GM21515 (cell line): ENCODE measurements around the gene KCTD5.
"Not testable (repeated sequence)": the region's sequence is repeated elsewhere in the genome, so short reads cannot be mapped to it uniquely, and the experiment has no call there.

Source experiments
- ATAC-seq: cut with Tn5 transposase; IDR thresholded peaks from one replicate; pipeline ENCODE4 v1.9.1; 2021; ENCODE audit not compliant: unreplicated experiment

KCTD5 gene

DNA sequence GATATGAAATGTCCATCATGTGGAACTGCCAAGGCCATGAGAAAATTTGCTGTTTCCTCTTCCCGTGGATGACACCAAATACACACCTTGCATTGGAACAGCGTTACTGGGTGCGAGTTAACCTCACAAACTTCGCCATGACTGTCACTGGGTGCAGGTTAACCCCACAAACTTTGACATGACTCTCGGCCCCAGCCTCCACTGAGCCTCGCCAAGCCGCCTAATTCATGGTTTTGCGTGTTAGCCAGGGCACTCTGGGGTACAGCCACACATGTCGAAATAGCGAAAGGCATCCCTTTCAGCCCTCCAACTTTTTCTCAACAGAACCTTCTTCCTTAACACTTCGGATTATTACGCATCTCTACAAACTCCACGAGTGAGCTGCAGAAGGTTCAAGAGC is 10.6 kb upstream of the KCTD5 start:
- ATAC-seq = no peak

DNA sequence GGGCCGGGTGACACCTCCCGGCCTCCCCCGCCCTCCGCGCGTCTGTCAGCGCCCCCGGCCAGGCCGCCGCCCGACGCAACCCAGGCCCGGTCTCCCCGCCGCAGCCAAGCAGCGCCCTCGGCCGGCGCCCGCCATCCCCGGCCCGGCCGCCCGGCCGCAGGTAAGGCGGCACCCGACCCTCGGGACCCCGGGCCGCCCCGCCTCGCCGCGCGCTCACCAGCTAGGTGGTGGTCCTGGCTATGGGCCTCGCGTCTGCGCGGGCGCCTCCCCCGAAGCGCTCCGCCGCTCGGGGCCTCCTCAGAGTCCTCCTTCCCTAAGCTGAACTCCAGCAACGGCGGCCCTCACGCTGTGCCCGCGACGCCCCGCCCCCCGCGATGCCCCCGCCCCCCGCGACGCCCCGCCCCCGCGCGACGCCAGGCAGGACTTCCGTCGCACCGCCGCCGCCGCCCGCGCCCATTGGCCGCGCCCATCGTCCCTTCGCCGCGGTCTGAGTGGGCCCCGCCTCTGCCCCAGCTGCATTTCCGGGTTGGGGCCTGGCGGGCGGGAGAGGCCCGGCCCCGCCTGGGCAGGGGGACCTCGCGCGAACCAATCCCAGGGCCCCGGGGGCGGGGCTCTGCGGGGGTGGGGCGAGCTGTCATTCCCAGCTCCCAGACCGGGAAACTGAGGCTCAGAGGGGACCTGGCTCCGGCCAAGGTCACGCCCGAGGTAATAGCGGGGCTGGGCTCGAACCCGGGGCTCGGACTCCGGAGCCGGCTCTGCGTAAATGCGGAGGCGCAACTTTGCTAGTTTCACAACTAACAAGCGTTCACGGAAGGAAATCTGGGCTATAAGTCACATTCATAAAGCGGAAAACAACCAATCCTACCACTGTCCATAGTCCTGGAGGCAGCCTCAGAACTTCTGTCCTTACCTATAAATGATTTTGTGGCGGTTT is 9.0 kb upstream of the KCTD5 start:
- ATAC-seq = peak; percentile 90

DNA sequence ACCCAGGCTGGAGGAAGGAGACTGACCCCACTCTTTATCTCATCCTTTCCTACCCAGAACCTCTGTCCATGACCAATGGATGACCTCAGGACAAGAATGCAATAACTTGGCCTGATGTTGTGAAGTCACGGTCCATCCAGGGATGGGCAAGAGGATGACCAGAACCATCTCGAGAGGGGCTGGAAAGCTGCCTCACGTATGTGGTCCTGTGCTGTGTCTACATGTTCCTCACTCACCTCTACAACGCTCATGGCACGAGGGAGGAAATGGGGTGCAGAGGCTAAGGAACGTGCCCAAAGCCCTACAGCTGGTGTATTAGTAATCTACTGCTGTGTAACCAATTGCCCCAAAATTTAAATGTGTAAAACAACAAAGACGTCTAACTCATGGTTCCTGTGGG is 7.3 kb upstream of the KCTD5 start:
- ATAC-seq = no peak

DNA sequence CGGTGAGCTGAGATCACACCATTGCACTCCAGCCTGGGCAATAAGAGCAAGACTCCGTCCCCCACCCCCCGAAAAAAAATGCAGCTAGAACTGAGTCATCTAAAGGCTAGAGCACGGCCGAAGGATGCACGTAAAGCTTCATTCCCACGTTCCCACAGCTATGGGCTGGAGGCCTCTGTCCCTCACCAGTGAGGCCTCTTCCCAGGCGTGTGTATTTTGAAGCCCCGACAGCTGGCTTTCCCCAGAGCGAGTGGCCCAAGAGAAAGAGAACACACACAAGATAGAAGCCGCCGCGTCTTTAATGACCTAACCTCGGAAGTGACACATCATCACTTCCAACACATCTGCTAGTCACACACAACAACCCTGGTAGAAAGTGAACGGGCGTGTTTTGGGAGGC is 6.6 kb upstream of the KCTD5 start:
- ATAC-seq = no peak

DNA sequence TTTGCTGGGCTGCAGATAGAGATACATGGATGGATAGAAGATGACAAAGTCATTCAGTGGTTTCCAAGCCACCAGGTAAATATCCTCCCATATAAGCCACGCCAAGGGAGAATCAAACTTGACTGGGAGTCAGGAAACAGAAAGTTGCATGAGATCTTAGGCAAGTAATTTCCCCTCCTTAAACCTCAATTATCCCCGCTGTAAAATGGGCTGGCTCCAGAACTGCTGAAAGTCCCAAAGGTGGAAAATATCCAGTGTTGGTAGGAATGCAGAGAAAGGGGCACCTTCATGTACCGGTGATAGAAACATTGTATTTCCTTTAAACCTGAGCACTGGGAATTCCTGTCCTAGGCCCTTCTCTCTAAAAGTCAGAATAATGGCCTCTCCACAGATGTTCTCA is 5.4 kb upstream of the KCTD5 start:
- ATAC-seq = not testable (repeated sequence)

DNA sequence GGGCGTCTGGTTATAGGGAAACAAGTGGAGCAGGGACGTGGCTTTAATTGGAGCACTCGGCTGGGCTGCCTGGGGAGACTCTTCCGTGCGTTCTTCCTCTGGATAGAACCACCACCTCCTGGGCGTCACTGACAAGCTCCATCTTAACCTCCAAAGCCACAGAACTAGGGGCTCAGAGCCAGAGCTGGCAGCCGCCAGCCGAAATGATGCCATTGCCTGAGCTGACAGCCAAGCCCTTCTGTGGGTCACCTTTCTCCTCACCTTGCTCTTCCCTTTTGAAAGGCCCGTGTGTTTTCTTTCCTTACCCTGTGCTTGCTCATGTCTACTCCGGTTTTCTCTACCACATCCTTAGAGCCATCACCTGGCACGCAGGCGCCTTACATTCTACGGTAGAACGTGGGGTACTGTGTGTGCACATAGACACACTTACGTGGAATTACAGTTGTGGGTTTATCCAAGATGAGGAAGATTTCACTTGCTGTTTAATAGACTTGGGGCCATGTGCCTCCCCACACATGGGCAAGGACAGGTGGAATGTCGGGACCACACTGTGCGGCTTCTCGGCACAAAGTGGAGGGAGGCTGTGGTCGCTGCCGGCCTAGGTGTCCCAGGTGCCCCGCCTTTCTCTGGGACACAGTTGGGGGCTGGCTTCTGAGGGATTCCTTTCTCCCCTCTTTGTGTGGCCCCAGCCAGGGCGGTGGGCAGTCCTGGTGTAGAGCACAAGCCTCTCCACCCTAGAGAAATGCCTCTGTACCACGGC is 3.9 kb upstream of the KCTD5 start:
- not testable (repeated sequence) for ATAC-seq

DNA sequence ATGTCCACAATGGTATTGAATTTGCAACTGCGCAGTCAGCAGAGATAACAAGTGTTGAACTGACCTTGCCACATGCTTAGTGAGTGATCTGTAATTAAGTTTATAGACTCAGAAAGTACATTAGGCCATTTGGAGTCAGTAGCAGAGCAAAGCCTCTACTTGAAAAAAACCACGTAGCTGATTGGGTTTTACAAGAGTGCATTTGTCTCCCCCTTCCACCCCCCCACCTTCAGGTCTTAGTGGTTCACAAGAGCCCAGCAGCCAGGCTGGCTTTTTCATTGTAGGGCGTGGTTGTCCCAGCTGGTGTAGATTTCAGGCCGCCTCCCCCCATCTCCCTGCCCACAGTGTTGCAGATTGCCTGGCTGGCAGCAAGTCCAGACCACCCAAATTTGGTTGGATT is 2.4 kb upstream of the KCTD5 start:
- ATAC-seq = not testable (repeated sequence)

DNA sequence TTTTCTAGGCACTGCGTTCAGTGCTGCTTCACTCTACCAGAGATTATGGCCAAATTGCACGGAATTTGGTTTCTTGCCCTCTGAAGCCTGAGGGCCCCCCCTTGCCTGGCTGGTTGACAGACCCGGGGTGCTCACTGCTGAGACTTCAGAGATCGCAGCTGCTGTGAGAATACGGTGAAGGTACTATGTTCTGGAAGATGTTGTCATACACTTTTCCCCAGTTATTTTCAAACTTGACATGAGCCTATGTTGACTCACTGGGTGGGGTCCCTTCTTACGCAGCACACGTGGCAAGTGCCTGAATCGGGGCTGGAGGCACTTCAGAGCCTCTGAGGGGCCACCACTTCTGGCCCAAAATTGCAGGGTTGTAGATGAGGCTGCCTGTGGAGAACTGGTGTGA is 2.0 kb upstream of the KCTD5 start:
- ATAC-seq = not testable (repeated sequence)

DNA sequence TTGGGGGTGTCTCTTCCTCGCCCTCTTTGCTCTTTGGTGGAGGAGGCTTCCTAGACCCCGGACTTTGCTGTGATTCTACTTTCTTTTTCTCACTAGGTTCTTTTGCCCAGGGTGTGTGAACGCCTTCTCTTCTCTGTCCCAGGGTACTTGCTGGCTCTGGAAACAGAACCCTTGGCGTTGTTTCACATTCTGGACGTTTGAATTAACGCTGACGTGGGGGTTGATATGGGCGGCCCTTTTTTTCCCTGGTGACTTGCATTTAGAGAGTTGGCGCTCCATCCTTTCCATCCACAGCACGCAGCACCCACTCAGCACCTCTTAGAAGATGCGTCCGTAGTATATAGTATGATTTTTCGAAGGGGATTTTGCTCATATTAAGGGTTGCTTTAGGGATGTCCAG is 718 bp downstream of the KCTD5 start:
- ATAC-seq = not testable (repeated sequence)

DNA sequence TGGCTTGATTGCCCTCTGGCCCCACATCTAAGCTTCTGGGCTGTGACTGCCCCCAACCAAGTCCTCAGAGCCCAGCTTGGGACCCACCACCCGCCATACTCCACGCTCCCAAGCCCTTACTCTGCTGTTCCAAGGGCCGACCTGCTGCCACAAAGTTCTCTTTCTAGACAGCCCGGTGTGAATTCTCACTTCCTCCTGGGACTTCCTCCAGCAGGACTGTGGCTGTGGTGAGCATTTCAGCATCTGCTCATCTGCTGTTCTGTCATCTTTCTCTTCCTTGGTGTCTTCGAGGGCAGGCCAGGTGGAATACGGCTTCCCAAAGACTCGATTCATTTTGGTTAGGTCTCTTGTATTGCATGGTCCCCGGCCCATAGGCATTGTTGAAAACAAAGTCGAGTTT is 3.8 kb downstream of the KCTD5 start:
- peak; percentile 35 for ATAC-seq

DNA sequence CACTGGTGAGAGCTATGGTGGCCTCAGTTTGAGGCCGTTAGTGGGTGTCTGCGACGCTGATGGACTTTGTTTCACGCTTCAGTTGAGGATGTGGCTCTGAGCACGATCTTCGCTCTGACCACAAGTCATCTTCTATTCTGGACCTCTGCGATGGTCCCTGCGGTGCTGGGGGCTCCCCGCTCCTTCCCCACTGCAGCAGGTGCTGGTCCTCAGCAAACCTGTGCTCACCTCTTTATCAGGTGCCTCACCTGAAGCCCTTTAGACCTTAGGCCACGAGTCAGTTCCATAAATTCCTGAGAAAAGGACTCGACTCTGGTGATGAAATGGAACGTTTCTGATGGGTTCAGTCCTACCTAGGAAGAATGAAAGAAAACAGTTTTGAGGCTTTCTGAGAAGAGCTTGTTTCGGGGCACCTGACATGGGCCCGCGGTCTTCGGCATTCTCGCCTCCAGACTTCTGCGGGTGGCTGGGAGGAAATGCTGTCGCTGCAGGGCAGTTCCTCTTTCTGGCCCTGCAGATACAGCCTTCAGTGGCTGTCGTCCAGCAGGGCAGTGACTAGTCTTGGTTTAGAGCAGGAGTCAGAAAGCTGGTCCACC is 4.7 kb downstream of the KCTD5 start:
- ATAC-seq = no peak

DNA sequence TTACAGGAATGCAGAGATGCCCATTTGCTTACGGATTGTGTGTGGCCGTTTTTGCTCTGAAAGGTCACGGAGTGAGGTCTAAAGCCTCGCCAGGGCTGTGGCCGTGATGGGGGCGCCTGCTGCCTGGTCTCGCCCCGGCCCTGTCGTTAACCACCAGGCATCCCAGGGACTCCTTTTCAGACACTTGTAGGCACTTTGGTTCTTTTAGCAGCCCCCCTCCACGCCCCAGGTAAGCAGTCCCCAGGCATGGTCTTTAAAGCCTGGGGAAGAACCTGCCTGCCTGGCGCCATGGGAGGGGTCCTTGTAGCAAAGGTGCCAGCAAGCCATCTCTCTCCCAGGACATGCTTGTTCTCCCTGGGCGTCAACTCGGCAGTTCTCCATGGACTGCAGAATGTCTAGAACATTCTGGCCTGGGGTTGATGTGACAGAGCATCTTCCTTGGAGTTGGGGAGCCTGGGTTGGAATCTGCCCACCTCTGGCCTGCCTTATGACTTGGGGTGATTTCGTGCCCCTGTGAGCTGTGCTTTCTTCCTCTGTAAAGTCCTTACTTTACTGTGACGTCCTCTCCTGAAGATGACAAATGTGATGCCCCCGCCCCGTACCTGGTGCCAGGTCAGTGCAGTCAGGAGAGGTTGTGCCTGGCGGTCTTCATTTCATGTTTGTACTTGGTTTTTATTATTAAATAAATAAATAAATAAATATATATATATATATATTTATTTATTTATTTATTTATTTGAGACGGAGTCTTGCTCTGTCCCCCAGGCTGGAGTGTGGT is 5.4 kb downstream of the KCTD5 start:
- ATAC-seq = no peak

DNA sequence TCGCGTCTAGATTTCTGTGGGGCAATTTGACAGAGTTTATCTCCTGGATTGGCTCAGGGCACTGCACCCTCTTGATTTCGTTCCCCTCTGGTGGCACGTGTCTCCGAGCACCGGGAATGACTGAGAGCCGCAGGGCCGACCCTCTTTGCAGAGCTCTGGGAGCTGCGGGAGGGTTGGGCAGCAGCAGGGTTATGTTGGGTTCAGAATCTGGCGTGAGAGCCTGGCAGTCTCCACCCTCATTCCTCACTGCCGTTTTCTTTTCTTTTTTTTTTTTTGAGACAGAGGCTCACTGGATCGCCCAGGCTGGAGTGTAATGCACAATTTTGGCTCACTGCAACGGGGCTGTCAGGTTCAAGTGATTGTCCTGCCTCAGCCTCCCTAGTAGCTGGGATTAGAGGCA is 7.1 kb downstream of the KCTD5 start:
- ATAC-seq = not testable (repeated sequence)

DNA sequence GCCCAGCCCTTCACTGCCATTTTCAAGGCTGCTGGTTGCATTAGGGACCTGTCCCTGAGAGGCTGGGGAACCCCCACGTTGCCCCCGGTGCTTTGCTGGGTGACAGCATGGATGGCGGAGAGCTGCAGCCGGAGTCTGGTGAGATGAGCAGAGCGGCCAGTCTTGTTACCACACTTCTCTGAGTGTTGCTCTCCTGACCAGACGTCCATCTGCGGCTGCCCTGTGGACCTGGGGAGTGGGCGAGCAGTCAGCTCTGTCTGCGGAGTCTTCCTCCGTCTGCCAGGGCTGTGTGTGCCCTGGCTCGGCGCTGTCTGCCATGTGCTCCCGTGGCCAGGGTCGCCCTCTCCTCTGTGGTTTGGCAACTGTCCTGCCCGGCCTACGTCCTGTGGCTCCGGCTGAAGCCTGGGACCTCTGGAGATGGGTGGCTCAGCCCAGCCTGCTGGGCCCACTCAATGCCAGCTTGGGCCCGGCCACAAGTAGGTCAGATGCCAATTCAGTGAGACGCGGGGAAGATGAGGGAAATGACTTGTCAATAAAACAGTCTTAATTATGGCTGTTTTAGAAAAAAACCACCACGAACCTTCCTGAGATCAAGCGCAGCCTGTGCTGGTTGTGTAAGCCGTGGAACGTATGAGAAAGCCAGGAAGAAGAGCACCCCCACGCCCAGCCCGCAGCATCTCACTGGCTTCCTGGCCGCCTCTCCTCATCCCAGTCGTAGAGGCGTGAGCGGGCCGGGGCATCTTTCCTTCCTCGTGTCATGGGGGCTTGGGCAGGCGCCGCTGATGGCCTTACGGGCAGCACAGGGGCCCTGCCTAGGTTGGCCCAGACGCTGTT is 7.9 kb downstream of the KCTD5 start:
- no peak for ATAC-seq

DNA sequence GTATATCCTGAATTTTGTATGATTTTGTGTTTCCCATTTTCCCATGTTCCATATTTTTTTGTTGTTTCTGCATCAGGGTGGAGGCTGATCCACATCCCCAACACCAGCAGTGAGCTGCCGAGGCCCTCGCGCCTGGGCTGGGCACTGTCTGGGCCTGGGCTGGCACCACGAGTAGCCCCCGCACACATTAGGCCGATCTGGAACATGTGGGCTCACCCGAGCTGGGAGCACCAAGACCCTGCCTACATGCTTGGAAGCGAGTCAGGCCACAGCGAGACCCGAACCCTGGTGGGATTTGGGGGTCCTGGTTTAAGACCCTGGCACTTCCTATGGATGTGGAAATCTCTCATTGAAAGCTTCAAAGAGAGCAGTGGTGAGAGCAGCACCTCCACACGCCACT is 8.5 kb downstream of the KCTD5 start:
- no peak for ATAC-seq

DNA sequence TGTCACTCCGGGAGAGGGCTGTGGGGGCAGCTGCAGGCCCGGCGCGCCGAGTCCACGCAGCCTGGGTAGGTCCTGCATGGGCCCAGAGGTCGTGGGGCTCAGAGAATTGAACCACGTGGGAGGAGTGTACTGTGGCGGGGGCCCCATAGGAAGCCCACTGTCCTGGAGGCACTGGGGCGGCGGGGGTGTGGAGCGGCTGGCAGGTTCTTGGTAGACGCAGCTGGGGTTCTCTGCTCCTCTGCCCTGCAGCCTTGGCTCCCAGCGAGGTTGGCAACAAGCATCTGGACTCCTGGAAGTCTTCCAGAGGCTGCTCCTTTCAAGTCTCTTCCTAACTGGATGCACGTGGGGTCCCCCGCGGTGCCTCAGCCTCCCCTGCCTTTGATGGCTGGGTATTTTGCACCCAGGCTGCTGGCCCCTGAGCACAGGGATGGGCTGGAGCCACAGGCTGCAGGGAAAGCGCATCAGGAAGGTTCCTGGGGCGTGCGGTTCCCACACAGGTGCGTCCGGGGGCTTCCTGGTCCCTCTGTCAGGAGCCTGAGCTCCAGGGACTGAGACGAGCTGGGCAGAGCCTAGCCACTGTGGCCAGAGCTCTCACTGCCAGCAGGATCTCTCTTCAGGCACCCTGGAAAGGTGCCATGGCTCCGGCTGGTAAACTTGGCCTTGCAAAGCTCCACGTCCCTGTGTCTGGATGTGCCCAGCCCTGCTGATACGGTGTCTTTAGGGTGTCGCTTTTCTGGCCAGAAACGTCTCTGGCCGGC is 9.3 kb downstream of the KCTD5 start:
- ATAC-seq = no peak

DNA sequence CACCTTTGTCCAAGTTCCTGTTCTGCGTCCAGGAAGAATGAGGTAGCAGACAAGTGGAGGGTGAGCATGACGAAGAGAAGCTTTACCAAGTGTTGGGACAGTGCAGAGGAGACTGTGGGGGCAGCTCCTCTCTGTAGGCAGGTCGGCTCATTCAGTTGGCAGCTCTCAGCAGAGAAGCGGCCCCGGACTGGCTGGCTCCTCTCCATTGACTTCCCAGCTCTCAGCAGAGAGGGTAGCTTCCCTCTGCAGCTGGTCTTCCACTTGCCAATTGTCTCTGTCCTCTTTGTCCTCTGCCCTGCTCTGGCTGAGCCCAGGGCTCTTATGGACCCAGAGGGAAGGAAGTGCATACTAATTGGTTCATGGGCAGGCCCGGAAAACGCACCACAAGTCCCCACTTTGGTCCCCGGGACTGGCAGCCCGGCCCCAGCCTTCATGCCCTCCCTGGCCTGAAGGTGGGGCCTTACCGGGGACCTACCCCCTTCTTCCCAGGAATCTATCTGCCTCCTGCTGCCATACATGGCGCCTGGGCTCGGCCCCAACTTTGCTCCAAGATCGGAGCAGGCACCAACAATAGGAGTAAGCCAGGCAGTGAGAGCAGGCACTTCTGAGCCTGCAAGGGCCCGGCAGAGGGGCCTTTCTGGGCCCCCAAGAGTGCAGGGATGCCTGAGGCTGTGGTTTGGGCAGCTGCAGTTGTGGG is 10.1 kb downstream of the KCTD5 start:
- no peak for ATAC-seq

DNA sequence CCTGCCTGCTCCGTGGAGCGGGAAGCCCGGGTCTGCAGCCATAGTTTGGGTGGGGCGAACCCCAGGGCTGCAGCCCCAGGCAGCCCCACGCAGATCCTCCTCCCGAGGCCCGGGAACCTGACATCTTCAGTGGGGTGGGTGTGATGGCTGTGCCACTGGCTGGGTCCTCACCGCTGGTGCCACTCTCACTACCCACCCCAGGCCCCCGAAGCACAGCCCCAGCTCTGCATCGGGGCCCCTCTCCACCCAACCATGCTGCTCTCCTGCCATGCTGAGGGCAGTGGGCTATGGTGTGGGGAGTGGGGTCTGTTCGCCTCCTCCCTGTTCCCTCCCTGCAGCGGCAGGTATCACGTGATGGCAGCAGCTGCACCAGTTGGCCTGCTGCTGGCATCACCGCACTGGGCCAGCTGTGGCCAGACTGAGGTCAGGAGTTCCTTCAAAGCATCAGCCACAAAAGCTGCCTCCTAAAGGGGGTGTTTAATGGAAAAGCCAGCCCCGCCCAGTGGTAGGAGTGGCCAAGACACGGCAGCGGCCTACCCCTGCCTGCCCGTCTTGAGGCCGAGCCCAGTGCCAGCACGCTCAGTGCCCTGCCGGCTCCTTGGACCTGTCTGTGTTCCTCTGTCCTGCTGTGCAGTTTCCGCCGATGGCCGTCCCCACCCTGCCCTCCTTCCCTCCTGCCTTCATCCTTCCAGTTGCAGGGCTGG is 10.8 kb downstream of the KCTD5 start:
- no peak for ATAC-seq
